HFFc6 (cell line): Measurements from ENCODE around the gene RNF215. TPM values are rescaled to one million over a fixed set of nuclear protein-coding genes. Genes with fewer than 3 reads are reported as not detected.

Experiments used
- DNase-seq: peaks from one replicate; pipeline ENCODE4 v3.0.0-alpha.2; 2018
- H3K27ac Mint-ChIP-seq: 2 replicates; pipeline ENCODE4 v1.8.0; 2020; ENCODE audit warnings: mild to moderate bottlenecking, mixed read lengths
- H3K27me3 Mint-ChIP-seq: 2 replicates; pipeline ENCODE4 v1.8.0; 2021; ENCODE audit warnings: mild to moderate bottlenecking, moderate library complexity, mixed read lengths; ENCODE audit not compliant: insufficient read depth
- H3K36me3 Mint-ChIP-seq: 2 replicates; pipeline ENCODE4 v1.8.0; 2021; ENCODE audit warnings: low read depth, mixed read lengths
- H3K4me1 Mint-ChIP-seq: 2 replicates; pipeline ENCODE4 v1.8.0; 2020; ENCODE audit warnings: low read depth, mixed read lengths
- H3K4me3 Mint-ChIP-seq: 2 replicates; pipeline ENCODE4 v1.8.0; 2020; ENCODE audit warnings: mild to moderate bottlenecking, moderate library complexity, mixed read lengths
- H3K9me3 Mint-ChIP-seq: 2 replicates; pipeline ENCODE4 v1.8.0; 2020; ENCODE audit warnings: mild to moderate bottlenecking, mixed read lengths
- total RNA-seq, 6 experiments: library from RNA; stranded (reverse); fragmentation: NEBNext Ultra II Directional; extraction: Animal tissue kit (Norgen Biotek cat#: 25700); gene quantifications; 2 replicates in 1 of 6; 3 replicates in 5 of 6; pipeline ENCODE4 v1.2.3, GENCODE V29; 2021
- TF ChIP-seq, protein P1 (sequence below): fragments of 200-600 bp; sonication (generic); IDR thresholded peaks from 2 replicates; pipeline ENCODE4 v1.5.0; 2021; ENCODE audit warnings: antibody characterized with exemption, mild to moderate bottlenecking

Gene RNF215
- total RNA-seq, 6 experiments from 2014 or later = 12.7 to 18.9 (median 15.3) TPM

DNA sequence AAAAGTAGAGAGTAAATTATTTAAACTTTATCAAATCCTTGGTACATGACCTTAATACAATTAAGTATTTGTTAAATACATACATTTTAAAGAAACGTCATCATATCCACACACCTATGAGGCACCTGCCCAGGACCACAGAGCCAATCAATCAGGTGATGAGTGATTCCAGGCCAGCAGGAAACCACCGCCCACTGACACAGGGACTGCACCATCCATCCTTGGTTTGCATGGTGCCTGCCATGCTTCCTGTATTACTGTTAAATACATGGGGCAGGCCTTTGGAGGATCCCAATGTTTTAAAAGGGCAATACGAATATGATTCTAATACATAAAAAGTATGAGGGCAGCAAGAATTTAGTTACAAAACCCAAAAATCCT, 53.5 kb downstream of the RNF215 start:
- H3K27ac Mint-ChIP-seq = no peak overlapping the region
- H3K36me3 Mint-ChIP-seq = peaks cover 37% of the 10 kb centered on the region
- H3K27me3 Mint-ChIP-seq = no peaks in the 10 kb centered on the region; the same call in 1 of the 2 replicates
- H3K9me3 Mint-ChIP-seq = no peaks in the 10 kb centered on the region
- H3K4me3 Mint-ChIP-seq = no peak overlapping the region
- TF ChIP-seq, protein P1, sequence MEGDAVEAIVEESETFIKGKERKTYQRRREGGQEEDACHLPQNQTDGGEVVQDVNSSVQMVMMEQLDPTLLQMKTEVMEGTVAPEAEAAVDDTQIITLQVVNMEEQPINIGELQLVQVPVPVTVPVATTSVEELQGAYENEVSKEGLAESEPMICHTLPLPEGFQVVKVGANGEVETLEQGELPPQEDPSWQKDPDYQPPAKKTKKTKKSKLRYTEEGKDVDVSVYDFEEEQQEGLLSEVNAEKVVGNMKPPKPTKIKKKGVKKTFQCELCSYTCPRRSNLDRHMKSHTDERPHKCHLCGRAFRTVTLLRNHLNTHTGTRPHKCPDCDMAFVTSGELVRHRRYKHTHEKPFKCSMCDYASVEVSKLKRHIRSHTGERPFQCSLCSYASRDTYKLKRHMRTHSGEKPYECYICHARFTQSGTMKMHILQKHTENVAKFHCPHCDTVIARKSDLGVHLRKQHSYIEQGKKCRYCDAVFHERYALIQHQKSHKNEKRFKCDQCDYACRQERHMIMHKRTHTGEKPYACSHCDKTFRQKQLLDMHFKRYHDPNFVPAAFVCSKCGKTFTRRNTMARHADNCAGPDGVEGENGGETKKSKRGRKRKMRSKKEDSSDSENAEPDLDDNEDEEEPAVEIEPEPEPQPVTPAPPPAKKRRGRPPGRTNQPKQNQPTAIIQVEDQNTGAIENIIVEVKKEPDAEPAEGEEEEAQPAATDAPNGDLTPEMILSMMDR = no peak
- no peak for DNase-seq
- peaks cover 15% of the 10 kb centered on the region for H3K4me1 Mint-ChIP-seq

DNA sequence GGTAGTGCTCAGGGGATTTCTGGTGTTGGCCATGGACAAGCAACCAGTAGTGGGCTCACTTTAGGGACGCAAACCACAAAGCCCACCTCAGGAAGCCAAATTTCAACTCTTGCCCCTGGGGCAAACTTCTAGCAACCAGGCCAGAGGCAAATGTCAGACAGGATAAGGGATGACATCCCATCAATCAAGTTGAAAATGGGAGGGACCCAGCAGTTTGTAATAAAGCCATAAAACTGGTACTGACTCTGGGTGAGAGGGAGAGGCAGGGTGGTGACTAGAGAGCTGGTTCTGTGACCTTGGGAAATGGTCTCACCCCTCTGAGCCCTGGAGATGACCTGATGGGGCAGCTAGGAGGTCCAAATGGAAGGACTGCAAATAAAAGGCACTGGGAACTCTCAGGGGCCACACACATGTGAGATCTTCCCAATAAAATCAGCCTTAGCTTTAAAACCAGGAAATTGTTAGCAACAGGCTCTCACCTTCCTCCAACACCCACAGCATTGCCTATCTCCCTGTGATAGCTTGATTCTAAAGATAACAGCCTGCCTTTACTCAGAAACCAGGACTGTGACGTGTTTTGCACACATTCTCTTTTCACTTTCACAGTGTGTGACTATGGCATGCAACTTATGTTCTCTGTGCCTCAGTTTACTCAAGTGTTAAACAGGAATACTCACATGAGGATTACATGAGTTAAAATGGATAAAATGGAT, 54.1 kb downstream of the RNF215 start:
- Mint-ChIP-seq H3K27ac (no peak overlapping the region), H3K27me3 (no peaks in the 10 kb centered on the region; the same call in 1 of the 2 replicates), H3K9me3 (no peaks in the 10 kb centered on the region), H3K4me1 (peaks cover 20% of the 10 kb centered on the region), H3K4me3 (no peak overlapping the region), H3K36me3 (peaks cover 36% of the 10 kb centered on the region)
- TF ChIP-seq, protein P1 = no peak
- DNase-seq = no peak

DNA sequence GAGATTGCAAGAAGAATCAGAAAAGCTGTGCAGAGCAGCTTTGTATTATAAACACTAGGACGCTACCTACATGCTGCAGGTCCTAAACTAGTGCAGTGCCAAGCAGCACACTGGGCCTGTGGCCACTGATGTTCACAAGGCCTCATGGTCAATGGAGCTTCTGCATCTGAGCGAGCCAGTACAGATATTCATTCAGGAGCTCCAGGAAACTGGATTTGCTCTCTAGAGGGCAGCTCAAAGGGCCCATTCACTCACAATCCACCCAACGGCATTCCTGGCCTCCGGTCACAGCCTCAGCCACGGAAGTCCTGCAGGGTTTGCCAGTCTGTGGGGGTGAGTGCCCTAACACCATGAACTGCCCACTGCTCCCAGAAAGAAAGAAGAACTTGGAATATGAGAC, 54.7 kb downstream of the RNF215 start:
- no peak for DNase-seq
- H3K4me3 Mint-ChIP-seq = no peak overlapping the region
- TF ChIP-seq, protein P1 = no peak
- H3K9me3 Mint-ChIP-seq = no peaks in the 10 kb centered on the region
- peaks cover 26% of the 10 kb centered on the region for H3K4me1 Mint-ChIP-seq
- no peak overlapping the region for H3K27ac Mint-ChIP-seq
- peaks cover 32% of the 10 kb centered on the region for H3K36me3 Mint-ChIP-seq
- no peaks in the 10 kb centered on the region; the same call in 1 of the 2 replicates for H3K27me3 Mint-ChIP-seq

Other genes starting within 250 kb of the RNF215 start
- gene LIF, start 140.7 kb downstream of the RNF215 start, total RNA-seq = 1 to 10 TPM in 4 of 6 experiments, under 1 TPM in 2; 0.40 to 2.2 (median 1.1) TPM
- not detected for gene OSM, start 120.6 kb downstream of the RNF215 start, total RNA-seq
- 1 to 10 TPM; 4.5 to 8.1 (median 5.7) TPM for gene CASTOR1, start 97.9 kb downstream of the RNF215 start, total RNA-seq
- 10 to 100 TPM; 15.6 to 20.6 (median 16.7) TPM for gene TBC1D10A, start 60.5 kb downstream of the RNF215 start, total RNA-seq
- 100 to 1,000 TPM; 166 to 197 (median 181) TPM for gene SF3A1, start 30.5 kb downstream of the RNF215 start, total RNA-seq
- 1 to 10 TPM; 1.4 to 1.6 (median 1.5) TPM for gene CCDC157, start 30.4 kb downstream of the RNF215 start, total RNA-seq
- 10 to 100 TPM; 18.4 to 24.0 (median 22.8) TPM for gene SEC14L2, start 9.6 kb upstream of the RNF215 start, total RNA-seq
- gene MTFP1, start 38.4 kb upstream of the RNF215 start, total RNA-seq = 1 to 10 TPM; 1.7 to 5.7 (median 4.1) TPM
- gene SEC14L3, start 84.6 kb upstream of the RNF215 start, total RNA-seq = not detected
- not detected for gene SEC14L4, start 118.3 kb upstream of the RNF215 start, total RNA-seq
- not detected for gene SEC14L6, start 159.3 kb upstream of the RNF215 start, total RNA-seq
- not detected for gene GAL3ST1, start 187.3 kb upstream of the RNF215 start, total RNA-seq
- 100 to 1,000 TPM in 1 of 6 experiments, 10 to 100 TPM in 5; 81.8 to 110 (median 86.9) TPM for gene PES1, start 204.5 kb upstream of the RNF215 start, total RNA-seq
- 1 to 10 TPM; 2.3 to 3.2 (median 2.9) TPM for gene TCN2, start 219.8 kb upstream of the RNF215 start, total RNA-seq
- gene SLC35E4, start 248.4 kb upstream of the RNF215 start, total RNA-seq = 1 to 10 TPM; 4.9 to 7.4 (median 5.5) TPM